Left lobe of liver (tissue), 2 donors: ENCODE data around the gene TJAP1. TPM values are rescaled to one million over a fixed set of nuclear protein-coding genes. Genes with fewer than 3 reads are reported as not detected.

Experiments
- ATAC-seq: fragments of 200-7000 bp; cut with Tn5 transposase; one replicate; pipeline ENCODE4 v1.9.1; 2020; ENCODE audit warnings: mild to moderate bottlenecking, moderate library complexity
- DNase-seq: peaks from one replicate; pipeline ENCODE4 v3.0.0-alpha.2; 2020; ENCODE audit warnings: low spot score
- total RNA-seq: library from RNA; stranded (reverse); gene quantifications from one replicate; pipeline ENCODE4 v1.2.1, GENCODE V29; 2021
- donor health status: DM: no; HTN: no; CAD: no; lungs with moderate emphysema.
- donor health status: DM: no; HTN: yes; CAD: no.

TJAP1 gene
- total RNA-seq, 1 donor from 2014 or later = 14.0 TPM

- ATAC-seq (no peak), DNase-seq (no peak)
These were observed 25.3 kb downstream of the TJAP1 start for GRCh38 chr6:43502666-43503065.

- ATAC-seq (no peak), DNase-seq (no peak)
These were observed 26.1 kb downstream of the TJAP1 start for GRCh38 chr6:43503443-43503842.

GRCh38 chr6:43504756-43505593 lies 27.6 kb downstream of the TJAP1 start:
- ATAC-seq (no peak), DNase-seq (no peak)

- ATAC-seq (no peak), DNase-seq (no peak)
These were observed 28.3 kb downstream of the TJAP1 start for GRCh38 chr6:43505718-43506117.

- no peak for ATAC-seq
These were observed 28.8 kb downstream of the TJAP1 start for GRCh38 chr6:43506171-43506570.

GRCh38 chr6:43506667-43507471 lies 29.5 kb downstream of the TJAP1 start:
- ATAC-seq (peak; percentile 72), DNase-seq (peak; percentile 79)

More at GRCh38 chr6:43506171-43506570, 28.8 kb downstream of the TJAP1 start:
- no peak for DNase-seq

- no peak for DNase-seq
- no peak for ATAC-seq
These were observed 31.2 kb downstream of the TJAP1 start for GRCh38 chr6:43508481-43509141.

- DNase-seq = peak; percentile 57
These were observed 32.0 kb downstream of the TJAP1 start for GRCh38 chr6:43509142-43509983.

GRCh38 chr6:43509984-43510826 lies 32.8 kb downstream of the TJAP1 start, which contains the start of gene LRRC73:
Gene LRRC73 (minus strand): TSS chr6:43510346. CDS start chr6:43509785, 561 bp downstream.
- peak; percentile 88 for ATAC-seq
- DNase-seq = peak; percentile 95

More at GRCh38 chr6:43509142-43509983, 32.0 kb downstream of the TJAP1 start:
- ATAC-seq = peak; percentile 15

- no peak for ATAC-seq
- DNase-seq = no peak
These were observed 33.4 kb downstream of the TJAP1 start for GRCh38 chr6:43510827-43511163.

GRCh38 chr6:43511824-43512415 lies 34.5 kb downstream of the TJAP1 start:
- DNase-seq (no peak), ATAC-seq (no peak)

GRCh38 chr6:43515808-43516207 lies 38.4 kb downstream of the TJAP1 start:
- ATAC-seq (no peak), DNase-seq (no peak)

- DNase-seq (no peak), ATAC-seq (no peak)
These were observed 39.0 kb downstream of the TJAP1 start for GRCh38 chr6:43516367-43516696.

- peak; percentile 91 for ATAC-seq
- peak; percentile 98 for DNase-seq
These were observed 39.5 kb downstream of the TJAP1 start, which contains the start of the genes POLR1C and YIPF3 for GRCh38 chr6:43516697-43517504. Gene POLR1C (plus strand): TSS chr6:43517089. CDS start chr6:43517110, 21 bp downstream. Gene YIPF3 (minus strand): TSS chr6:43516926. CDS start chr6:43516807, 119 bp downstream.

- ATAC-seq (no peak), DNase-seq (no peak)
These were observed 40.4 kb downstream of the TJAP1 start for GRCh38 chr6:43517505-43518357.

- DNase-seq (no peak), ATAC-seq (no peak)
These were observed 42.7 kb downstream of the TJAP1 start for GRCh38 chr6:43520097-43520496.

- ATAC-seq = no peak
- DNase-seq = no peak
These were observed 44.5 kb downstream of the TJAP1 start for GRCh38 chr6:43521836-43522235.
